SU-DHL-6 (cell line): ENCODE measurements around the gene RPRD1B.

ENCODE experiments used
- EZH2phosphoT487 ChIP-seq: fragments of 200-600 bp; sonication (generic), shearing (Covaris generic); conservative IDR thresholded peaks from 2 replicates; pipeline ENCODE4 v1.6.1; 2018; ENCODE audit warnings: mild to moderate bottlenecking, antibody characterized with exemption, low read length, moderate library complexity, mixed read lengths
- TF ChIP-seq, protein P1 (sequence below): fragments of 200-600 bp; sonication (generic); IDR thresholded peaks from one replicate; pipeline ENCODE4 v1.5.1; 2017; ENCODE audit warnings: antibody characterized with exemption, mild to moderate bottlenecking, low read length, moderate library complexity; ENCODE audit not compliant: insufficient read depth, poor library complexity, severe bottlenecking

DNA sequence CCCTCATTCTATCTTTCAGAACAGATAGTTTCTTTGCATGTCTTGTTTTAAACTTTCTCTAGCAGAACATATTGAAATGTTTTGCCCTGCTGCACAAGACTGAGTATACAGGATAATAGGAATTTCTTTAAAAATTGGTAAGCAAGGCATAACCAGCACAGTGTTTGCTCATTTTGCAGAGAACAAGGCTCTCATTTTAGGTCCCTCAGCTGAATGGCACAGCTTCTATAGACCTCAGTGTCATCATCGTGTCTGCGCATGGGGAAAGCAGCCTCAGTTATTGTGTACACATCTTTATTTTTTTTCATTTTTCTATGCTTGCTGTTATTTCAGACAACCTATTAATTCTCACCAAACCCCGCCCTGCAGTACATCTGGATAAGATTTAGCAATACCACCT is 36.0 kb upstream of the RPRD1B start:
- TF ChIP-seq, protein P1, sequence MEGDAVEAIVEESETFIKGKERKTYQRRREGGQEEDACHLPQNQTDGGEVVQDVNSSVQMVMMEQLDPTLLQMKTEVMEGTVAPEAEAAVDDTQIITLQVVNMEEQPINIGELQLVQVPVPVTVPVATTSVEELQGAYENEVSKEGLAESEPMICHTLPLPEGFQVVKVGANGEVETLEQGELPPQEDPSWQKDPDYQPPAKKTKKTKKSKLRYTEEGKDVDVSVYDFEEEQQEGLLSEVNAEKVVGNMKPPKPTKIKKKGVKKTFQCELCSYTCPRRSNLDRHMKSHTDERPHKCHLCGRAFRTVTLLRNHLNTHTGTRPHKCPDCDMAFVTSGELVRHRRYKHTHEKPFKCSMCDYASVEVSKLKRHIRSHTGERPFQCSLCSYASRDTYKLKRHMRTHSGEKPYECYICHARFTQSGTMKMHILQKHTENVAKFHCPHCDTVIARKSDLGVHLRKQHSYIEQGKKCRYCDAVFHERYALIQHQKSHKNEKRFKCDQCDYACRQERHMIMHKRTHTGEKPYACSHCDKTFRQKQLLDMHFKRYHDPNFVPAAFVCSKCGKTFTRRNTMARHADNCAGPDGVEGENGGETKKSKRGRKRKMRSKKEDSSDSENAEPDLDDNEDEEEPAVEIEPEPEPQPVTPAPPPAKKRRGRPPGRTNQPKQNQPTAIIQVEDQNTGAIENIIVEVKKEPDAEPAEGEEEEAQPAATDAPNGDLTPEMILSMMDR = no peak
- no peak for TF ChIP-seq EZH2phosphoT487
